Activated CD4-positive, alpha-beta T cell treated with anti-CD3 and anti-CD28 coated beads, Interleukin-2, amount 50 U/mL, for 48 hours (primary cell): ENCODE results near the gene BUD31.
"Not testable (repeated sequence)": the region's sequence is repeated elsewhere in the genome, so short reads cannot be mapped to it uniquely, and the experiment has no call there.

Experiments
- DNase-seq, 2 experiments: peaks; one replicate each; pipeline ENCODE4 v3.0.0-alpha.2; 2020

BUD31 gene

GRCh38 chr7:99408379-99409191 lies at the start of gene BUD31, which contains the start of gene PDAP1:
Gene BUD31, plus strand, starts transcription at chr7:99408969. Its CDS starts 2,124 bp downstream, at chr7:99411093.
Gene PDAP1, minus strand, starts transcription at chr7:99408597. Its CDS starts 49 bp downstream, at chr7:99408548.
- peak; percentile 90 to 91 for DNase-seq

GRCh38 chr7:99359465-99360154 lies 49.2 kb upstream of the BUD31 start:
- DNase-seq = no peak

GRCh38 chr7:99362801-99363200 lies 46.0 kb upstream of the BUD31 start:
- DNase-seq = no peak

GRCh38 chr7:99363286-99363685 lies 45.5 kb upstream of the BUD31 start:
- no peak for DNase-seq

- DNase-seq = peak; percentile 53 to 62
These were observed 43.2 kb upstream of the BUD31 start for GRCh38 chr7:99365318-99366141.

GRCh38 chr7:99366646-99367045 lies 42.1 kb upstream of the BUD31 start:
- no peak for DNase-seq

GRCh38 chr7:99368750-99369389 lies 39.9 kb upstream of the BUD31 start:
- DNase-seq = no peak

- no peak for DNase-seq
These were observed 38.9 kb upstream of the BUD31 start for GRCh38 chr7:99369767-99370391.

- no peak for DNase-seq
These were observed 37.3 kb upstream of the BUD31 start for GRCh38 chr7:99371376-99371920.

- no peak for DNase-seq
These were observed 36.3 kb upstream of the BUD31 start for GRCh38 chr7:99372275-99373090.

- DNase-seq = no peak
These were observed 35.4 kb upstream of the BUD31 start for GRCh38 chr7:99373091-99374066.

GRCh38 chr7:99374111-99375064 lies 34.4 kb upstream of the BUD31 start, which contains the start of gene ARPC1B:
Gene ARPC1B, plus strand, starts transcription at chr7:99374730. Its CDS starts 10,985 bp downstream, at chr7:99385715.
- DNase-seq = peak; percentile 89

GRCh38 chr7:99375070-99375807 lies 33.5 kb upstream of the BUD31 start:
- peak; percentile 71 to 76 for DNase-seq

GRCh38 chr7:99379043-99379577 lies 29.7 kb upstream of the BUD31 start:
- peak; percentile 55 to 67 for DNase-seq

- DNase-seq = not testable (repeated sequence)
These were observed 29.1 kb upstream of the BUD31 start for GRCh38 chr7:99379693-99380031.

GRCh38 chr7:99380032-99380822 lies 28.5 kb upstream of the BUD31 start:
- peak; percentile 60 to 70 for DNase-seq
